Cardiac fibroblast (primary cell): ENCODE results near the gene PRDM11.

ENCODE experiments used
- DNase-seq, 2 donors: peaks; one replicate each; pipeline versions ENCODE4 v3.0.0 to v3.0.0-alpha.2; 2010; ENCODE audit warnings: low read depth in 2 of 2
- H3K4me3 ChIP-seq, 2 donors: replicated peaks in 1 of 2; 1 replicate in 1 of 2; 2 replicates in 1 of 2; pipeline ENCODE4 v1.5.1; 2011; ENCODE audit warnings: low read depth in 2 of 2, low read length in 2 of 2, mild to moderate bottlenecking in 2 of 2, moderate library complexity in 1 of 2
- CTCF ChIP-seq: IDR thresholded peaks from one replicate; pipeline ENCODE4 v1.5.1; 2011; ENCODE audit warnings: low read depth, mild to moderate bottlenecking, low read length, inconsistent platforms

The PRDM11 gene

GRCh38 chr11:45272701-45273100, 126.3 kb downstream of the PRDM11 start:
- peak in 1 of 2 donors; percentile 21 for DNase-seq
- TF ChIP-seq CTCF, result no peak

GRCh38 chr11:45273509-45273908, 127.1 kb downstream of the PRDM11 start:
- no peak overlapping the region for H3K4me3 ChIP-seq
- no peak for TF ChIP-seq CTCF
- no peak for DNase-seq

More at GRCh38 chr11:45272701-45273100, 126.3 kb downstream of the PRDM11 start:
- no peak overlapping the region for H3K4me3 ChIP-seq

GRCh38 chr11:45274206-45274605, 127.8 kb downstream of the PRDM11 start:
- no peak for TF ChIP-seq CTCF
- no peak for DNase-seq

GRCh38 chr11:45275828-45276227, 129.4 kb downstream of the PRDM11 start:
- peak; percentile 20 to 71 for DNase-seq
- H3K4me3 ChIP-seq, result no peak overlapping the region
- no peak for TF ChIP-seq CTCF

More at GRCh38 chr11:45274206-45274605, 127.8 kb downstream of the PRDM11 start:
- no peak overlapping the region for H3K4me3 ChIP-seq

GRCh38 chr11:45278714-45279113, 132.3 kb downstream of the PRDM11 start:
- TF ChIP-seq CTCF, result no peak
- DNase-seq, result no peak
- no peak overlapping the region for H3K4me3 ChIP-seq

- no peak overlapping the region for H3K4me3 ChIP-seq
- no peak for TF ChIP-seq CTCF
- no peak for DNase-seq
These were observed 133.2 kb downstream of the PRDM11 start for GRCh38 chr11:45279645-45280044.

- H3K4me3 ChIP-seq, result no peak overlapping the region
- no peak for TF ChIP-seq CTCF
- peak in 1 of 2 donors; percentile 70 for DNase-seq
These were observed 134.0 kb downstream of the PRDM11 start for GRCh38 chr11:45280449-45280848.
